HUES64 (cell line): Measurements from ENCODE around the gene RHNO1. TPM values are rescaled to one million over a fixed set of nuclear protein-coding genes. Genes with fewer than 3 reads are reported as not detected.

Source experiments
- H3K27ac ChIP-seq: 2 replicates; pipeline ENCODE4 v1.7.0; 2013; ENCODE audit warnings: low read depth, low read length, inconsistent platforms
- H3K27me3 ChIP-seq: 2 replicates; pipeline ENCODE4 v1.6.1; 2013; ENCODE audit warnings: mild to moderate bottlenecking, low read length; ENCODE audit not compliant: insufficient read depth
- H3K36me3 ChIP-seq: 2 replicates; pipeline ENCODE4 v1.6.1; 2013; ENCODE audit warnings: mild to moderate bottlenecking, low read length; ENCODE audit not compliant: insufficient read depth
- H3K4me1 ChIP-seq: 2 replicates; pipeline ENCODE4 v1.6.1; 2013; ENCODE audit warnings: mild to moderate bottlenecking, low read length, moderate library complexity; ENCODE audit not compliant: insufficient read depth
- H3K4me3 ChIP-seq: 2 replicates; pipeline ENCODE4 v1.5.1; 2013; ENCODE audit warnings: mild to moderate bottlenecking, low read length, moderate library complexity
- H3K9ac ChIP-seq: 2 replicates; pipeline ENCODE4 v1.6.1; 2013; ENCODE audit warnings: mild to moderate bottlenecking, low read depth, low read length
- H3K9me3 ChIP-seq: 2 replicates; pipeline ENCODE4 v1.6.1; 2013; ENCODE audit warnings: low read depth, low read length; ENCODE audit not compliant: insufficient read depth
- WGBS: fragments of 150-250, 120-280 bp; methylation state at CpG from one replicate; pipeline ENCODE4 v1.1.7; 2013; ENCODE audit warnings: missing lambda C conversion rate; 5-methylcytosine and 5-hydroxymethylcytosine counted together
- polyA plus RNA-seq, 2 experiments: library from polyadenylated mRNA; stranded (reverse); fragments of 50-300 nt; gene quantifications; one replicate each; pipeline ENCODE4 v1.2.3, GENCODE V29; 2013

The RHNO1 gene, protein sequence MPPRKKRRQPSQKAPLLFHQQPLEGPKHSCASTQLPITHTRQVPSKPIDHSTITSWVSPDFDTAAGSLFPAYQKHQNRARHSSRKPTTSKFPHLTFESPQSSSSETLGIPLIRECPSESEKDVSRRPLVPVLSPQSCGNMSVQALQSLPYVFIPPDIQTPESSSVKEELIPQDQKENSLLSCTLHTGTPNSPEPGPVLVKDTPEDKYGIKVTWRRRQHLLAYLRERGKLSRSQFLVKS
- 49.8 TPM for polyA plus RNA-seq (2013, experiment 1 of 2)
- 61.1 TPM for polyA plus RNA-seq (2013, experiment 2 of 2)

DNA sequence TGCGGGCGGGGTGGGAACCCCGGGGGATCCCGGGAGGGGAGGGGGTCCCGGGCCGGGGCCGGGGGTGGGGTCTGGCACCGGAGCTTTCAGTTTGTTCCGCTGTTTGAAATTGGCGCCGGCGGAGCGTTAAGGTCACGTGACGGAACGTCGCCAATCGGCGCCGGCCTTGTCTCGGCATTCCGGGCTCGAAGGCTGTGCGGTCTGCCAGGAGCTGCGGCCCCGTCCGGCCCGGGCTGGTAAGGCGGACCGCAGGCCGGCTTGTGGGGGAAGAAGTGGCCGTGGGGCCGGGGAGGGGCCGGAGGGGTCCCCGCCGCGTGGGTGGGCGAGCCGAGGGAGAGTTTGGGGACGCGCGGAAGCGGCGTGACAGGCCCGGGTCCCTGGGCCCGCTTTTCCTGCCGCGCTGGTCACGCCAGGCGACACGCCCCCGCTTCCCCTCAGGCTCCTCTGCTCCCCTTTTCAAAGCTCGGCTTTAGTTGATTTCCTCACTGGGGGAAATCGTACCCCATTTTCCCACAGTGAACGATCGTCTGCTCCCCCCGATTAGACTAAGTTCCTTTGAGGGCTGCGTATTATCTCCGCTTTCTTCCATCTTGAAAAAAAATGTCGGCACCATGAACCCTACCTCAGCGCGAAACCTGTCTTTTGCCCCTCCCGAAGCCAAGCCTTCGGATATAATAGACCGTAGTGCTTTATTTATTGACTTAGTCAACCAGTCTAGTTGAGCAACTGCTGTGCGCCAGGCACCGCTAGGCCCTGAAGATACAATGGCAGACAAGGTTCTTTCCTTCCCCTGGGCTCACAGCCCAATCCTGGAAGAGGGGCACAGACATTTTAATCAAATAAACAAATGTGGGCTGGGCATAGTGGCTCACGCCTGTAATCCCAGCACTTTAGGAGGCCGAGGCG, at the start of gene RHNO1, which contains the start of gene FOXM1:
RHNO1 (plus strand) TSS at position 177 of the 906 bp plus-strand sequence. CDS start 8,144 bp downstream, outside the sequence.
FOXM1 (minus strand) TSS at position 128 of the 906 bp plus-strand sequence. CDS start 2,696 bp downstream, outside the sequence.
- under 1% methylated on average over 70 of the region's 70 CpGs for WGBS
- H3K4me1 ChIP-seq: peaks cover 11% of the 10 kb centered on the region
- peak within 1 kb of the TSS; percentile 99 for H3K4me3 ChIP-seq
- H3K9me3 ChIP-seq: no peaks in the 10 kb centered on the region
- H3K27me3 ChIP-seq: no peaks in the 10 kb centered on the region
- peak within 1 kb of the TSS; percentile 96 for H3K9ac ChIP-seq
- peaks cover 38% of the 10 kb centered on the region for H3K36me3 ChIP-seq
- H3K27ac ChIP-seq: peak within 1 kb of the TSS; percentile 73

DNA sequence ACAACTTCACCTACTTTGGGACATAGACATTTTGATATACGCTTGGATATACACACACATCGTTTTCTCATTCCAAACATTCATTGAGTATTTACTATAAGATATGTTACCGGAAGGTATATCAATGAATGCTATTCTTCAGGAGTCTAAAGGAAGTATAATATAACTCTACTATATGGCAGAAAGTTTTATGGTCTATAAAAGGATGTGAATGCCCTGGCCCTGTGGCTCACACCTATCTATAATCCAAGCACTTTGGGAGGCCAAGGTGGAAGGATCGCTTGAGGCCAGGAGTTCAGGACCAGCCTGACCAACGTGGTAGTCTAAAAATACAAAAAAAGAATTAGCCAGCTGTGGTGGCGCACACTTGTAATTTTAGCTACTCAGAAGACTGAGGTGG, 47.7 kb upstream of the RHNO1 start:
- Histone ChIP-seq H3K9ac (no peak overlapping the region), H3K36me3 (peaks cover 41% of the 10 kb centered on the region), H3K9me3 (no peaks in the 10 kb centered on the region), H3K27me3 (no peaks in the 10 kb centered on the region), H3K4me3 (no peak overlapping the region), H3K4me1 (peaks cover 22% of the 10 kb centered on the region; the same call in 1 of the 2 replicates), H3K27ac (no peak overlapping the region)
- 97% methylated on average over 5 of the region's 6 CpGs for WGBS

DNA sequence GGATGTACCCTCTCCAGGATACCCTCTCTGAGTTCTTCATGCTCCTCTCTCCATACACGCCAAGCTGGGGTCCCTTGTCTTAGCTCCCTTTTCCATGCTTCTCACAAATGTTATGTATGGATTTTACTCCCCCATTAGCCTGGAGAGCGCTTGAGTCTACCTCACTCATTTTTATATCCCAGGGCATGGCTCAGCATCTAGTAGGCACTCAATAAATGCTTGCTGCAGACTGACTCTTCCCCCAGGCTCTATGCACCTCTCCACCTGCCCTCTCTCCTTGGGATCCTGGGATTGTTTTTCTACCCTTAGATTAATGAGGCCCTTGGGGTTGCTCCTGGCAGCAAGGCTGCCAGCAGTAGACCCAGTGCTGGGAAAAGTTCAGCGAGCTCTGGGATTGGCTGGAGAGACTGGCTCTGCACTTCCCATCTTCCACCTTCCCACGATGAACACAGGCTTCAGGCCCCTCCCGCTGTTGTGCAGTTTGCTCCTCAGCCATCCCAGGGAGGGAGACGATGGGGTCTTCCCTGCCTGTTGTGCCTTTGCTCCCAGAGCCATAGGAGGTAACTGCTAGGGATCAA, 44.4 kb upstream of the RHNO1 start:
- H3K27me3 ChIP-seq: no peaks in the 10 kb centered on the region
- H3K4me1 ChIP-seq: 0 out of 2 replicates have a peak, but pooled peaks cover 11% of the 10 kb centered on the region
- no peak overlapping the region for H3K4me3 ChIP-seq
- no peak overlapping the region for H3K27ac ChIP-seq
- H3K9me3 ChIP-seq: no peaks in the 10 kb centered on the region
- 79% methylated on average over 6 of the region's 6 CpGs for WGBS
- H3K36me3 ChIP-seq: peaks cover 14% of the 10 kb centered on the region
- no peak overlapping the region for H3K9ac ChIP-seq

DNA sequence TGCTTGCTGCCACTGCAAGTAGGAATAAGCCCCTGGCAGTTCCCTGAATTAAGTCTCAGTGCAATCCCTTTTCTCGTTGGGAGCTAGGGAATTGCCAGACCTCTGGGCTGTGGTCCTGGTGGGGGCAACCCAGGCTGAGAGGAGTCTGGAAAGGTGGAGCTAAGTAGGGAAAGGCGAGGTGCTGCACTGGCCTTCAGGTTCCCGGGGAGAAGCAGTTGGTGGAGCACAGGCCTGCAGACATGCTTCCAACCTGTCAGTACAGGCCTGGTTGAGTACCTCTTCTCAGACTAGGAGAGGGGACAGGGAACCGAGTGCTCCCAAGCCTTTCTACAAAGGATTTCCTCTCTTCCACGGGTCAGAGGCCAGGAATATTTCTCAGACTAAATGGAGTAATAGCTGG, 43.7 kb upstream of the RHNO1 start:
- H3K9me3 ChIP-seq: no peaks in the 10 kb centered on the region
- 76% methylated on average over 4 of the region's 5 CpGs for WGBS

DNA sequence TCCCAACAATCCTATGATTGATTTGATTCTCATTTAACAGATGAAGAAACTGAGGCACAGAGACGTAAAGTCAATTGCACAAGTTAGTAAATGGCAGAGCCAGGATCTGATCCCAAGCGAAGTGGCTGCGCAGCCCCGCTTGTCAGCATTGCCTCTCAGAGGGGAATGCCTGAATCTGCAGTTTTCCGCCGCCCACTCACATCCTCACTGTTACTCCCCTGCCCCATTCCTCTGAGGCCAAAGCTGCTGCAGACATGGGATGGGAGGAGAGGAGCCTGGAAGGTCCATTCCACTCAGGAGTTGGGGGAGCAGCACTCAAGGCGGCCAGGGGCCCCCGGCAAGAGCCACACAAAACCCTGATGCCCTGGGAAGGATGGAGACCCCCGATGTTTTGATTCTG, 43.2 kb upstream of the RHNO1 start:
- H3K9me3 ChIP-seq: no peaks in the 10 kb centered on the region
- H3K4me1 ChIP-seq: 0 out of 2 replicates have a peak, but pooled peaks cover 11% of the 10 kb centered on the region
- no peak overlapping the region for H3K27ac ChIP-seq
- WGBS: 84% methylated on average over 9 of the region's 9 CpGs
- H3K27me3 ChIP-seq: no peaks in the 10 kb centered on the region
- peaks cover 5% of the 10 kb centered on the region for H3K36me3 ChIP-seq
- H3K9ac ChIP-seq: no peak overlapping the region
- H3K4me3 ChIP-seq: no peak overlapping the region

More for the DNA sequence above, 43.7 kb upstream of the RHNO1 start:
- no peak overlapping the region for H3K4me3 ChIP-seq
- H3K27ac ChIP-seq: no peak overlapping the region
- H3K27me3 ChIP-seq: no peaks in the 10 kb centered on the region
- H3K9ac ChIP-seq: no peak overlapping the region
- H3K4me1 ChIP-seq: 0 out of 2 replicates have a peak, but pooled peaks cover 11% of the 10 kb centered on the region
- peaks cover 7% of the 10 kb centered on the region for H3K36me3 ChIP-seq

DNA sequence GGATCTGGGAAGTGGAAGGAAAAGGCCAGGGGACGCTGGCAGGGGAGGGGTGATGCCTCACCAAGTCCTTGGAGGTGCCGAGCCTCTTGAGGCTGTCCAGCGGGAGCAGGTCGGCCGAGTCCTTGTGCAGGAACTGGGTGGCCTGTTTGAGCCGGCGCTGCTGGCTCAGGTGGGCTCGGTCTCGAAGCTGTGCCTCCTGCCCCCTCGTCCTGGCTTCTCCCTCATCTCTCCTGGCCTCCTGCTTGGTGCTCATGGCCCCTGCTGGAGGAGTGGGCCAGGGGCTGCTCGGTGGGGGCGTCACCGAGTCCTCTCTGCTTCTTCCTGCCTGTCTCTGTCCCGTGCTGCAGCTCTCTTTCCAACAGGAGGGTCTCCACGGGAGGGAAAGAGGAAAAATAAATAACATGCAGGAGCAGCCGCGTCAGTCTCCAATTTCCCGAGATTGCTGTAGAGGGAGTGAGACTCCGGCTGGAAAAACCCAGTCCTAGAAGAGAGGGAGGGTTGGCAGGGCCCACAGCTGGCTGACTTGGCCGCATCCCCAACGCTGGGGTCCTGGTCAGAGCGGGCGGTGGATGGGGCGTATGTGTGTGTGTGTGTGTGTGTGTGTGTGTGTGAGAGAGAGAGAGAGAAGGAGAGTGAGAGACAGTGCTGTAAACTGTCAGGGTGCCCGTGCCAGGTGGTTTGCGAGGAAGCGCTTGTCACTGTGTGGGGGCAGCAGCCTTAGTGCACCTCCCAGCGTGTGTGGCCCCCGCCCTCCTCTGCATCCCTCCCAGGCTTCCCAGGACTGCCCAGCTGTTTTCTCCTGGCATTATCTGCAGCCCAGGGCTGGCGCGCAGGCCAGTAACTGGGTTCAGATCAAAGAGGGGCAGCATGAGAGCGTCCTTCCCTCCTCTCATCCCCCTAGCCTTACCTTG, 42.2 kb upstream of the RHNO1 start, which contains the start of gene NRIP2:
NRIP2 (minus strand) TSS at position 455 of the 911 bp plus-strand sequence; CDS start at position 403, 52 bp downstream.
- H3K9me3 ChIP-seq: no peaks in the 10 kb centered on the region
- 0 out of 2 replicates have a peak, but pooled peaks cover 11% of the 10 kb centered on the region for H3K4me1 ChIP-seq
- WGBS: 34% methylated on average over 32 of the region's 32 CpGs
- no peaks in the 10 kb centered on the region for H3K27me3 ChIP-seq
- no peaks in the 10 kb centered on the region for H3K36me3 ChIP-seq
- H3K27ac ChIP-seq: no peak within 1 kb of the TSS
- peak within 1 kb of the TSS; percentile 12; the same call in 1 of the 2 replicates for H3K9ac ChIP-seq
- 0 out of 2 replicates have a peak within 1 kb of the TSS, but pooled peaks have one; percentile 19 for H3K4me3 ChIP-seq

DNA sequence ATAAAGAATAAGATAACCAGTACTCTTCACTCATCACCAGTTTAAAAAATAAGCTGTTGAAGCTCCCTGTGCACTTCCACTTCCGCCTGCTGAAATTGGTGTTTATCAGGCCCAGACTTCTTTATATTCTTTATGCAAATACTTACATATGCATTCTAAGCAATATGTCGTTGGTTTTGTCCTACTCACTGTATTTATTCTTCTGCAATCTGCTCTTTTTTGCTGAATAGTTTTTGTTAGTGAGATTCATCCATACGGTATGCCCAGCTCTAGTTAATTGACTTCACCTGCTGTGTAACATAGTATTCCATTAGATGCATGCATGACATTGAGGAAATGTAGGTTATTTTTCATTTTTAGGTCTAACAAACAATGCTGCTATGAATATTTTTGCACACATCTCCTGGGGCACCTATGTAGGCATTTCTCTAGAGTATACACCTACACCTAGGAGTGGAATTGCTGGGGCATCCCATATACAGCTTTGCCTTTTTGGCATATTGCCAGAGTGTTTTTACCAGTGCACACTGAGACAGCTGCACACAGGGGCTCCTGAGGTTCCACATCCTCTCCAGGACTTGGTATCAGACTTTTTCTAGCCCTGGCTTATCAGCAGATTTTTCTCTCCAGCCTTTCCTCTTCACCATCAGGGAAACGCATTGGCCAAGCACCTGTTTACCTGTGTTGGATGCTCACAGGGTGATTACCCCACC, 41.2 kb upstream of the RHNO1 start:
- H3K4me3 ChIP-seq: no peak overlapping the region
- H3K4me1 ChIP-seq: 0 out of 2 replicates have a peak, but pooled peaks cover 11% of the 10 kb centered on the region
- WGBS: 90% methylated on average over 4 of the region's 4 CpGs
- H3K9ac ChIP-seq: no peak overlapping the region
- H3K27me3 ChIP-seq: no peaks in the 10 kb centered on the region
- H3K36me3 ChIP-seq: no peaks in the 10 kb centered on the region
- no peaks in the 10 kb centered on the region for H3K9me3 ChIP-seq
- H3K27ac ChIP-seq: no peak overlapping the region

DNA sequence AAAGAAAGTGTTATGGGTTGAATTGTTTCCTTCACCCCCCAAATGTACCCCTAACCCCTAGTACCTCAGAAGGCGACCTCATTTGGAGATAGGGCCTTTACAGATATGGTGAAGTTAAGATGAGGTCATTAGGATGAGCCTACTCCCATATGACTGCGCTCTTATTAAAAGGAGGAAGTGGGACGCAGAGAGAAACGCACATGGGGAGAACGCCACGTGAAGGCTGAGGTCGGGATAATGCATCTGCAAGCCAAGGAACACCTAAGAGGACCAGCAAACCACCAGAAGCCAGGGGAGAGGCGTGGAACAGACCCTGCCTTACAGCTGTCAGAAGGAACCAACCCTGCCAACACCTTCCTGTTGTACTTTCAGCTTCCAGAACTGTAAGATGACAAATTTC, 40.4 kb upstream of the RHNO1 start:
- Histone ChIP-seq H3K36me3 (no peaks in the 10 kb centered on the region), H3K4me3 (no peak overlapping the region)
- 80% methylated on average over 8 of the region's 8 CpGs for WGBS

DNA sequence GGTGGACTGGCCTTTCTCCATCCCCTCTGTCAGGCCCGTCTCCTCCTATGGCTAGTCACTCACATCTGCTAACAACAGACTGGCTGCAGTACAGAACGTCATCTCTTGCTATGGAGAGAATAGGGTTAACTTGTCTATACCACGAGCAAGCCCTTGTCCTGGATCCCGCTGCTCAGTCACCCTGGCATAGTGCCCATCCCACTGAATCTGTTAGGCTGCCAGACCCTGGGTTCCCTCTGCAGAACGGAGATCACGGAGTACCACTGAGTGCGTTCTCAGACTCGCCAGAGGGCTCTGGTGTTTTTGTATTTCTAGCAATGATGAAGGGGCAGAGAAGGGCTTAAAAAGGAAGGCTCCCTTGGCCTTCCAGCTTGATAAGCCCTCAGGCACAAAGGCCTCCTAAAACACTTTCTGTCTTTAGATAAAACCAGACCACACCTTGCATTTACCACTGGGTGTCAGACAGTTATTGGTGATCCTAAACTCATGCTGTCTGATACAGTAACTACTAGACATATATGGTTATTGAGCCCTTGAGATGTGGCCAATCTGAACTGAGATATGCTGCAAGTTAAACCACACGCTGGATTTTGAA, 35.9 kb upstream of the RHNO1 start:
- no peak overlapping the region for H3K4me3 ChIP-seq
- WGBS: 81% methylated on average over 8 of the region's 9 CpGs
- no peaks in the 10 kb centered on the region for H3K9me3 ChIP-seq
- H3K4me1 ChIP-seq: peaks cover 4% of the 10 kb centered on the region; the same call in 1 of the 2 replicates
- no peak overlapping the region for H3K9ac ChIP-seq
- no peak overlapping the region for H3K27ac ChIP-seq
- H3K27me3 ChIP-seq: no peaks in the 10 kb centered on the region
- no peaks in the 10 kb centered on the region for H3K36me3 ChIP-seq

More for the DNA sequence above, 40.4 kb upstream of the RHNO1 start:
- Histone ChIP-seq H3K9ac (no peak overlapping the region), H3K27me3 (no peaks in the 10 kb centered on the region), H3K27ac (no peak overlapping the region), H3K9me3 (no peaks in the 10 kb centered on the region), H3K4me1 (0 out of 2 replicates have a peak, but pooled peaks cover 11% of the 10 kb centered on the region)
